HS-27A (cell line): ENCODE measurements around the gene TARS2.

ENCODE experiments used
- DNase-seq: peaks from one replicate; pipeline ENCODE4 v3.0.0-alpha.2; 2012; ENCODE audit warnings: low read depth, missing footprints

Gene TARS2

GRCh38 chr1:150537732-150538684, 50.8 kb downstream of the TARS2 start:
- no peak for DNase-seq

DNA sequence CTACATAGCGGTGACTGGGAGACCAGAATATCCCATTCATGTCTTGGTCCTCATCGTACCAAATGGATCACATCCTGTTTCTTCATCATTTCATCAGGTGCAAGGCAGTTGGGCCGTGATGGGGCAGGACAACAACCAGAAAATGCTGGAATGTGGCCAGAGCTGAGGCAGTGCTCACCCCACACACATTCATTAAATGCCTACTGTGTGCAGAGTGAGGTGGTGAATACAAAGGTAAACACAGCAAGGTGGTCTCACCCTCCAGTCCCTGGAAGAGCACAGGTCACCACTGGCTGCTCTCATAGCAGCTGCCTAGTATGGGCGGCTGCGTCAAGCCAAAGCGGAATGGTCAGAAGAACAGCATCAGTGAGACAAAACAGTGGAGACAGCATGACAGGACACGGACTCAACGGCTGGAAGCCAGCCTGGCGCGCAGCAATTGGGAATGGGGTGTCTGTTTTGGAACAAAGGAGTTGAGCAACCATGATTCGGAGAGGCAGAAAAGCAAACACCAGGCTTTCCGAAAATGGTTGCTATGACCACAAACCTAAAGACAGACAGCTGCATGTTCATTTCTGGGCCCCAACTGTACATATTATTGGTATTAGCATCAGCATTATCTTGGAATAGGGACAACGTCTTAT, 56.4 kb downstream of the TARS2 start:
- DNase-seq, result no peak

DNA sequence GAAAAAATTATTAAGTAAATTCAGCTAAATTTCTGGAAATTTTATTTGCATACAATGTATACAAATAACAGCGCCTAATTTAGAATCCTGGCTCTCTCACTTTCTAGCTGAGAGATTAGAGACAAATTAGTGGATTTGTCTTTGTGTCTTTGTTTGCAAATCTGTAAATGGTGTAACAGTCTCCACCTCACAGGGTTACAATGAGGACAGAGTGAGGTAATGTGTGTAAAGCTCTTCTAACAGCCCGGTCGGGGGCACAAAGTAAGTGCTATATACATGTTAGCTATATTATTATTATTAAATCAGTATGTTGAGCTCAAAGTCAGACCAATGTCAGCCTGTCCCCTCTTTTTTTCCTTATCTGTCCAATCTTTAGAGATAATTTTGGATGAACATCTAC, 57.0 kb downstream of the TARS2 start:
- no peak for DNase-seq

DNA sequence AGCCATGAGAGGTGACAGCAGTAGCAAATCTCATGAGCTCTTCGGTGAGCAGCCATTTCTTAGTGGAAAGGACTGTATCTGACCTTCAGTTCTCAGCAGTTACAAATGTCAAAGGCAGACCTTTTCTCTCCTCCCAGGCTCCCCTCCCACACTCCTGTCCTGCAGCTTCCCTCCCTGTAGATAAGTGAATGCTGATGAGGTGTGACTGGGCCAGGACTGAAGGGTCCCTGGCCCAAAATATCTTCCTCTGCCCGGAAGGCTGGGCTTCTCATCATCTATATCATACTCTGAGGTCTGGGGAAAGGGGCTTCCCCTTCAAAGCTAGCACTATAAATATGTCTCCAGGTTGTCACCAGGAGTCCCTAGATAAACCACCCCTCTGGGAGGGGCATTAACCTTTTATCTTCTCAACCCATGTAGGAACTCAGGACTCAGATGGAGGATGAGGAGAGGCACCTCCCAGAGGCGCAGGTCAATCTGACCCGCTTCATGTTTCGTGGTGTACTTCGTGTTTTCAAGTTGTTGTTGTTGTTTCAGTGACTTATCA, 58.3 kb downstream of the TARS2 start:
- DNase-seq, result no peak

- no peak for DNase-seq
Observed at GRCh38 chr1:150546294-150546937, 59.2 kb downstream of the TARS2 start.

GRCh38 chr1:150548324-150548631, 61.1 kb downstream of the TARS2 start:
- DNase-seq, result no peak

GRCh38 chr1:150548632-150549495, 61.6 kb downstream of the TARS2 start, which contains the start of gene ADAMTSL4:
ADAMTSL4 (plus strand) TSS chr1:150549408; CDS start chr1:150552289, 2,881 bp downstream.
- DNase-seq, result no peak

GRCh38 chr1:150549496-150550221, 62.4 kb downstream of the TARS2 start:
- DNase-seq, result no peak

- no peak for DNase-seq
Observed at GRCh38 chr1:150550222-150551050, 63.2 kb downstream of the TARS2 start.

DNA sequence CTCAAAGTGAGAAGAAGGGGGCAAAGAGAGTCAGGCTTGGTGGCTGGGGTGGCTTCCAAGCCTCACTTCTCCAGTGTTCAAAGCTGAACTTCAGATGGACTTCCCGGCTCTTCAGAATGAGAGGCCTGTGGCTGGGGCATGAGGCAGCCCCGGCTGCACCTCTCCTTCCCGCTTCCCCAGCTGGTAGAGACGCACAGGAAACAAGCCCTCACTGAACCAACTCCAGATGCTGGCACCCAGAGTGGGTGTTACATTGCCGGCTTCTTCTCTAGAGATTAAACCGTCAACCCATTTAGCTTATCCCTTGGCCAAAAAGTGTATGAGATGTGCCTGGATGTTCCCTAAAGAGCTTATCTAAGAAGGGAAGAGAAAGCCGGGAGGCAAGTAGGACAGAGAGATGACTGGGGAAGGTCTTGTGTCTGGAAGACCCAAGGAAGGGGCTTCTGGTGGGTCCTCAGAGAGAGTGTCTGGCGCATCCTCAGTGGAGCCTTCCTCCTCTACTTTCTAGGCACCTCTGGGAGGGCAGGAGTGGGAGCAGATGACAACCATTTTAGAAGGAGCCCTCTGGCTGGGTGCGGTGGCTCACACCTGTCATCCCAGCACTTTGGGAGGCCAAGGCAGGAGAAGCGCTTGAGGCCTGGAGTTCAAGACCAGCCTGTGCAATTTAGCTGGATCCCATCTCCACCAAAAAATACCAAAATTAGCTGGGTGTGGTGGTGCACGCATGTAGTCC, 64.0 kb downstream of the TARS2 start:
- DNase-seq, result no peak

GRCh38 chr1:150551784-150552127, 64.5 kb downstream of the TARS2 start:
- no peak for DNase-seq

- DNase-seq, result no peak
Observed at GRCh38 chr1:150552128-150552910, 65.1 kb downstream of the TARS2 start.

- no peak for DNase-seq
Observed at GRCh38 chr1:150552911-150553289, 65.7 kb downstream of the TARS2 start.

DNA sequence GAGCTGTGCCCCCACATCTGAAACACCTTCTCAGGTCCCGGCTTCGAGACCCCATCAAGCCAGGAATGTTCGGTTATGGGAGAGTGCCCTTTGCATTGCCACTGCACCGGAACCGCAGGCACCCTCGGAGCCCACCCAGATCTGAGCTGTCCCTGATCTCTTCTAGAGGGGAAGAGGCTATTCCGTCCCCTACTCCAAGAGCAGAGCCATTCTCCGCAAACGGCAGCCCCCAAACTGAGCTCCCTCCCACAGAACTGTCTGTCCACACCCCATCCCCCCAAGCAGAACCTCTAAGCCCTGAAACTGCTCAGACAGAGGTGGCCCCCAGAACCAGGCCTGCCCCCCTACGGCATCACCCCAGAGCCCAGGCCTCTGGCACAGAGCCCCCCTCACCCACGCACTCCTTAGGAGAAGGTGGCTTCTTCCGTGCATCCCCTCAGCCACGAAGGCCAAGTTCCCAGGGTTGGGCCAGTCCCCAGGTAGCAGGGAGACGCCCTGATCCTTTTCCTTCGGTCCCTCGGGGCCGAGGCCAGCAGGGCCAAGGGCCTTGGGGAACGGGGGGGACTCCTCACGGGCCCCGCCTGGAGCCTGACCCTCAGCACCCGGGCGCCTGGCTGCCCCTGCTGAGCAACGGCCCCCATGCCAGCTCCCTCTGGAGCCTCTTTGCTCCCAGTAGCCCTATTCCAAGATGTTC, 66.3 kb downstream of the TARS2 start:
- DNase-seq, result no peak

- no peak for DNase-seq
Observed at GRCh38 chr1:150554086-150554452, 66.8 kb downstream of the TARS2 start.

- DNase-seq, result no peak
Observed at GRCh38 chr1:150555198-150555970, 68.2 kb downstream of the TARS2 start.
